ENCODE data around the gene BANP. TPM values are rescaled to one million over a fixed set of nuclear protein-coding genes. Genes with fewer than 3 reads are reported as not detected.
"Not testable (repeated sequence)": the region's sequence is repeated elsewhere in the genome, so short reads cannot be mapped to it uniquely, and the experiment has no call there.

BANP gene
- total RNA-seq, 1 experiment from 2014 or later: 24.2 TPM

- ATAC-seq (no peak), DNase-seq (no peak)
- ChIA-PET CTCF (no interaction called here), POLR2A (ENCODE audit: unreplicated experiment) (interaction anchor here (0.5 kb wide), 1 partner anchor 22 kb away, joined by 3 read pairs; no protein-coding TSS in a partner anchor)
- H3K9me2 ChIP-seq (replicated peaks; ENCODE audit: low read length): no peaks in the 10 kb centered on the region
- TF ChIP-seq EZH2 (IDR thresholded peaks at IDR 0.05; ENCODE audit: low read length, unreplicated experiment): no peak
- no peak for TF ChIP-seq EZH2phosphoT487 (IDR thresholded peaks at IDR 0.05; ENCODE audit: borderline replicate concordance, low read length)
- TF ChIP-seq CTCF (conservative IDR thresholded peaks at IDR 0.05; ENCODE audit: low read depth, low read length): no peak
- H3K9me3 ChIP-seq (ENCODE audit: low read length): no peaks in the 10 kb centered on the region
- no peaks in the 10 kb centered on the region for H3F3A ChIP-seq (ENCODE audit: low read length, unreplicated experiment)
- H2AFZ ChIP-seq (ENCODE audit: low read length): no peak overlapping the region
- no peak overlapping the region for H3K4me2 ChIP-seq (ENCODE audit: low read length)
- no peaks in the 10 kb centered on the region for H3K79me2 ChIP-seq (ENCODE audit: low read length)
- H4K20me1 ChIP-seq (ENCODE audit: low read length): no peaks in the 10 kb centered on the region
- intact Hi-C loops (cut with micrococcal nuclease): no loop called here
- H3K27me3 ChIP-seq (ENCODE audit: low read length): no peaks in the 10 kb centered on the region
- H3K27ac ChIP-seq (ENCODE audit: low read length): no peak overlapping the region
- no peak overlapping the region for H3K9ac ChIP-seq (ENCODE audit: low read length)
- no peak overlapping the region for H3K4me3 ChIP-seq (ENCODE audit: low read length)
- BruUV-seq (replicated peaks): no TSS peak
- H3K36me3 ChIP-seq (ENCODE audit: low read depth, low read length): no peaks in the 10 kb centered on the region
- no peaks in the 10 kb centered on the region for H3K4me1 ChIP-seq (ENCODE audit: insufficient read depth, low read length)
These were observed 79.3 kb downstream of the BANP start for GRCh38 chr16:88030498-88030897.

DNA sequence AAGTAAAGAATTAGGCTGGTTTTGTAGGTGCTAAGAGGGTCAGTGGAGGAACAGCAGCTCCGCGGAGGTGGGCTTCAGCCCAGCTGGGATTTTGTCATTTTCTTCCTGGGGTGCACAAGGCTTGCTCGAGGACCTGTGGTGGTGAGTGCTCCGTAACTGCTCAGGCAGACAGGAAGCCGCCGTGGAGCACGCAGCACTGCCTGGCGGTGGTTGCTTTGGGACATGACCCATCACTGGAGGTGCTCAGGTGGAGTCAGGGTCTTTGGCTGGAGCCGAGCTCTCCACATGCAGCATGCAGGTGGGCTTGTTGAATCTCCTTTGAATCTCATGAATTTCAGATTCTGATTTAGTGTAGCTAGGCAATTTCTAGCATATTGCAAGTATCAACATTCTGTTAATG is 79.7 kb downstream of the BANP start:
- CTCF ChIA-PET; intact Hi-C loops (cut with micrococcal nuclease); H3F3A ChIP-seq (ENCODE audit: low read length, unreplicated experiment); H3K79me2 ChIP-seq (ENCODE audit: low read length); H2AFZ ChIP-seq (ENCODE audit: low read length); H3K4me1 ChIP-seq (ENCODE audit: insufficient read depth, low read length); H3K4me2 ChIP-seq (ENCODE audit: low read length); DNase-seq; H3K27ac ChIP-seq (ENCODE audit: low read length); H3K9me2 ChIP-seq (replicated peaks; ENCODE audit: low read length); H3K36me3 ChIP-seq (ENCODE audit: low read depth, low read length); H4K20me1 ChIP-seq (ENCODE audit: low read length); H3K9me3 ChIP-seq (ENCODE audit: low read length); H3K27me3 ChIP-seq (ENCODE audit: low read length); ATAC-seq; H3K9ac ChIP-seq (ENCODE audit: low read length); H3K4me3 ChIP-seq (ENCODE audit: low read length); BruUV-seq (replicated peaks): not testable (repeated sequence)
- POLR2A ChIA-PET (ENCODE audit: unreplicated experiment): interaction anchor here (0.5 kb wide), 1 partner anchor 23 kb away, joined by 3 read pairs; no protein-coding TSS in a partner anchor

- intact Hi-C loops (cut with micrococcal nuclease); H3K4me2 ChIP-seq (ENCODE audit: low read length); H2AFZ ChIP-seq (ENCODE audit: low read length); H3F3A ChIP-seq (ENCODE audit: low read length, unreplicated experiment); H4K20me1 ChIP-seq (ENCODE audit: low read length); H3K4me3 ChIP-seq (ENCODE audit: low read length); H3K36me3 ChIP-seq (ENCODE audit: low read depth, low read length); BruUV-seq (replicated peaks); H3K9me2 ChIP-seq (replicated peaks; ENCODE audit: low read length); CTCF ChIA-PET; H3K4me1 ChIP-seq (ENCODE audit: insufficient read depth, low read length); H3K79me2 ChIP-seq (ENCODE audit: low read length); H3K9ac ChIP-seq (ENCODE audit: low read length); ATAC-seq; DNase-seq; H3K27me3 ChIP-seq (ENCODE audit: low read length); POLR2A ChIA-PET (ENCODE audit: unreplicated experiment); H3K9me3 ChIP-seq (ENCODE audit: low read length): not testable (repeated sequence)
- peak overlapping the region; percentile 41 for H3K27ac ChIP-seq (ENCODE audit: low read length)
These were observed 81.9 kb downstream of the BANP start for GRCh38 chr16:88033003-88033740.

- ATAC-seq (no peak), DNase-seq (no peak)
- ChIA-PET CTCF (no interaction called here), POLR2A (ENCODE audit: unreplicated experiment) (no interaction called here)
- Histone ChIP-seq H3K4me1 (ENCODE audit: insufficient read depth, low read length) (no peaks in the 10 kb centered on the region), H3K79me2 (ENCODE audit: low read length) (no peaks in the 10 kb centered on the region), H3K4me2 (ENCODE audit: low read length) (no peak overlapping the region), H3K4me3 (ENCODE audit: low read length) (no peak overlapping the region), H3K36me3 (ENCODE audit: low read depth, low read length) (no peaks in the 10 kb centered on the region), H3F3A (ENCODE audit: low read length, unreplicated experiment) (no peaks in the 10 kb centered on the region), H4K20me1 (ENCODE audit: low read length) (no peaks in the 10 kb centered on the region), H3K27me3 (ENCODE audit: low read length) (no peaks in the 10 kb centered on the region), H2AFZ (ENCODE audit: low read length) (no peak overlapping the region), H3K9me3 (ENCODE audit: low read length) (no peaks in the 10 kb centered on the region), H3K27ac (ENCODE audit: low read length) (peak overlapping the region; percentile 41), H3K9ac (ENCODE audit: low read length) (peak overlapping the region; percentile 17; the same call in 1 of the 2 replicates), H3K9me2 (replicated peaks; ENCODE audit: low read length) (no peaks in the 10 kb centered on the region)
- BruUV-seq (replicated peaks): no TSS peak
- no peak for TF ChIP-seq EZH2phosphoT487 (IDR thresholded peaks at IDR 0.05; ENCODE audit: borderline replicate concordance, low read length)
- no peak for TF ChIP-seq EZH2 (IDR thresholded peaks at IDR 0.05; ENCODE audit: low read length, unreplicated experiment)
- TF ChIP-seq CTCF (conservative IDR thresholded peaks at IDR 0.05; ENCODE audit: low read depth, low read length): no peak
- intact Hi-C loops (cut with micrococcal nuclease): no loop called here
These were observed 83.5 kb downstream of the BANP start for GRCh38 chr16:88034770-88035169.

Data from PC-3 (cell line).